Islet of Langerhans (tissue), 1 donor: ENCODE results near the gene FAM25C.
"Not testable (repeated sequence)": the region's sequence is repeated elsewhere in the genome, so short reads cannot be mapped to it uniquely, and the experiment has no call there.

Experiments used
- FAIRE-seq: peaks from one replicate; lab custom pipeline; 2011; peaks lifted over from hg19 to GRCh38; lab: Jason Lieb, UNC

The FAM25C gene

GRCh38 chr10:47999691-48000090, at the start of gene FAM25C:
TSS of gene FAM25C (minus strand) at chr10:47999791. CDS start at chr10:47999765, 26 bp downstream.
- FAIRE-seq, result not testable (repeated sequence)

DNA sequence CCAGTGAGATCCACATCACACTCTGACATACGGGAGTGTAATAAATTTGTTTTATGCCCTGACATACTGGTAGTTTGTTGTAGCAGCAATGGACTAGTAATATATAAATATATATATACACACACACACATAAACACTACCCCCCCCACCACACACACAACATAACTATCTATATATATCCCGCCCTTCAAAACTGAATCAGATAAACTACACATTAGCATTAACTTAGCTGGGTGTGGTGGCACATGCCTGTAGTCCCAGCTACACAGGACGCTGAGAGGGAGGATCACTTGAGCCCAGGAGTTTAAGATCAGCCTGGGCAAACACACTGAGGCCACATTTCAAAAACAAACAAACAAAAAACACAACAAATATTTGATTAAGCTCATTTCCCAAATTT, 45.0 kb upstream of the FAM25C start:
- not testable (repeated sequence) for FAIRE-seq

DNA sequence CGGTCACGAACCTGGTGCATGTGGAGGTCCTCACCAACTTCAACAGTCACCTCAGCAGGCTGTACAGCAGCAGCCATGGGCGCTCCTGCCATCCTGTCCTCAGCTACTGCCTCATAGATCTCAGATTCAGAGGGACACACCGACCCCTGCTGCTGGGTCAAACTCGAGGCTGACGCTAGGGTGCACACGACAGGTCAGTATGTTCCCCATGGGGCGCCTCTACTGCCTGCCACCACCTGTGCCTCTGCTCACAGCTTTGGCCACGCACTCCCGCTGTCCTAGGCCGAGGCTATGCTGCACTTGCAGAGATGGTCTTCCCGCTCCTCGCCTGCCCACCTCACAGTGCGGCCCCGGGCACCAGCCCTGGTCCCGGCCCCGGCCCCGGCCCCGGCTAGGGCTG, 31.8 kb upstream of the FAM25C start:
- FAIRE-seq, result not testable (repeated sequence)

GRCh38 chr10:48002306-48002705, 2.7 kb upstream of the FAM25C start:
- not testable (repeated sequence) for FAIRE-seq

- not testable (repeated sequence) for FAIRE-seq
Measured at GRCh38 chr10:47994045-47994444, 5.5 kb downstream of the FAM25C start.

DNA sequence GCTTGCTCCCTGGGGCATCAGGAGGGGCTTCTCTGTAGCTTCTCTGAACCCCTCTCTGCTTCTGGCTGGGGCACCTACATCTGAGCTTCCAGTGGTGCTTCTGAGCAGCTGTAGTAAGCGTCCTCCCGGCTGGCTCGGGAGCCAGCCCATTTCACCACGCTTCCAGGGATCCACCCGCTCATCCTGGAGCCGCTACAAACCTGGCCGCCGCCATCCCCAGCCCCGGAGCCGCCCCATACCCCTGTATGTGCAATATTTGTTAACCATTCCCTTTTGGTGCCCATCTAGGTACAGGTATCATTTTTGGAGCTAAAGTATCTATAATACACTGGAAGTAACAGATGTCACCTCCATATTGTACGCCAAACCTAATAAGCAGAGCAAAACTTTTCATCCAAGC, 7.0 kb downstream of the FAM25C start:
- FAIRE-seq, result not testable (repeated sequence)

DNA sequence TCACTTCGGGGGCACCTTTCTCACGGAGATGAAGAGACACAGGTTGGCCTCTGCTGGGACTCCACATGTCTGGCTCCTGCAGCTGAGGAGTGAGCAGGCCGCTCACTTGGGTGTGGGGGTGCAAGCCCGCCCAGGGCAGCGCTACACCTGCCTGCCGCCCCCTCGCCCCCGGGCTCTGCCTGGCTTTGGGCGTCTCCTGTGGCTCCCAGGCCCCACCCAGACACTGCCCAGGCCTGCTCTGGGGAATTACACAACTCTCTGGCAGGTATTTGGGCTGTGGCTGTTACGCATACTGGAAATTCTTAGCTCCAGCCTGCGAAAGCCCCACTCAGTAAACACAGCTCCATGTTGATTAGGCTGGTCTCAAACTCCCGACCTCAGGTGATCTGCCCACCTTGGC, 7.9 kb downstream of the FAM25C start:
- FAIRE-seq, result not testable (repeated sequence)

- FAIRE-seq, result not testable (repeated sequence)
Measured at GRCh38 chr10:47990097-47990496, 9.5 kb downstream of the FAM25C start.

GRCh38 chr10:47989542-47989950, 10.0 kb downstream of the FAM25C start:
- FAIRE-seq, result not testable (repeated sequence)

GRCh38 chr10:47988718-47989541, 10.7 kb downstream of the FAM25C start:
- FAIRE-seq, result not testable (repeated sequence)

DNA sequence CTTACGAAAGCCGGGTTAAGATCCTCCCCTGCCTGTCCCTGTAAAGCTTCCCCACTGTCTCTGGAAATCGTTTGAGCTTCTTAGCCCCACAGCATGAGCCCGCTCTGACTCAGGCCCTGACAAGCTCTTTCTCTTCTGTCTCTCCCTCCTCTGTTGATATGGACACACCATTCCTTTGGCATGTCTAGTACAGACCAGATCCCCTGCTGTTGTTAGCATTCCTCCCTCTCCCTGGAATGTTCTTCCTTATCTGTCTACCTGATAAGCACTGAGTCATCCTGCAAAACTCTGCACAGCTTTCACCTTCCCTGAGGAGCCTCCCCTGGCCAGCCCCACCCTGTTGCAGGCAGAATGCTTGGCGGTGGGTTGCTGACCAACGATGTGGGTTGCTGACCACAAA, 11.6 kb downstream of the FAM25C start:
- not testable (repeated sequence) for FAIRE-seq

DNA sequence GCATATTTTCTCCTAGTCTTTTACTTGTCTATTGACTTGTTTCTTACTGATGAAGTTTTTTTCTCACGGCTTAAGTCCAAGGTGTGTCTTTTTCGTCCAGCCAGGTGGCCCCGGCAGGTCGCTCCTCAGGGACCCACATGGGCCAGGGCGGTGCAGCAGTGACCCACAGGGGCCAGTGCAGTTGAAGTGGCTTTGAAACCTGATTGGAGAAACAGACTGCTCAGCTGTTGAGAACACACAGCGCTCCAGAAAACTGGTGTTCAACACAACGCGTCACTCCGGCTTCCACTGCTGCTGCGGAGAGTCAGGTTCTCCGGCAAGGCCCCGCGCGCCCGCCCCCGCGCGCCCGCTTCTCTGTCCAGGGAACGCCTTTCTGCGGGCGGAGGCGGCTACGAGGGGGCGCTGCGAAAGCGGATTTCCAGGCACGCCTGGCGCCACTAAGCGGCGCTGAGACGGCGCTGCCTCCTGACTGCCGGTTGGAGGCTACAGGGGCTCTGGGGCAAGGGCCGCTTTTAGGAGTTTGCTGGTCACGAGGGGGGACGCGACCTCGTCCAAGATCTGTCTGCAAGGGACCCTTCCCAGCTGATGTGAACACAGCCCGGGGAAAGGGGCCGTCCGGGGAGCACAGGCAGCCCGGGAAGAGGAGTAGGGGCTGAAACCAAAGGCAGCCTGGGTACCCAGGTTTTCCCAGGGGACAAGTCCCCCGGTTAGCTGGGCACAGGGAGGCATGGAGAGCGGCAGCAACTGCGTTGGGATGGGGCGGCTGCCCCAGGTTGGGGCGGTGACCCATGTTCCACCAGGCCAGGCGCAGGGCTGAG, 13.0 kb downstream of the FAM25C start:
- not testable (repeated sequence) for FAIRE-seq

DNA sequence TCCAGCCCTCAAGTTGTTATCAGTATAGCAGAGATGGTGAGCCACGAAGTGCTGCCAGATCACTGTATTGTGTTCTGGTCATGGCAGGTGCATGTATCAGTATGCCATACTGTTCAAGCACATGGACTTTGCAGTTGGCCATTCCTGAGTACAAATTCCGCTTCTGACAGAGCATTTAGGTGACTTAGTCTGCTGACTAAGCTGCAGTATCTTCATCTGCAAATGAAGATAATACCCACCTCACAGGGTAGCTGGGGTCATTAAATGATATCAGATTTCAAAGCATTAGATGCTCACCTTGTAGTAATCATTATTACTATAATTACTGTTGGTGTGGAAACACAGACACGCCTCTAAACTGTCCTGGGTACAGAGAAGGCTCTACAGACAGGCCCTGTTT, 24.2 kb downstream of the FAM25C start:
- not testable (repeated sequence) for FAIRE-seq

GRCh38 chr10:47973131-47973530, 26.5 kb downstream of the FAM25C start:
- FAIRE-seq, result not testable (repeated sequence)

- FAIRE-seq, result not testable (repeated sequence)
Measured at GRCh38 chr10:47972077-47972476, 27.5 kb downstream of the FAM25C start.

DNA sequence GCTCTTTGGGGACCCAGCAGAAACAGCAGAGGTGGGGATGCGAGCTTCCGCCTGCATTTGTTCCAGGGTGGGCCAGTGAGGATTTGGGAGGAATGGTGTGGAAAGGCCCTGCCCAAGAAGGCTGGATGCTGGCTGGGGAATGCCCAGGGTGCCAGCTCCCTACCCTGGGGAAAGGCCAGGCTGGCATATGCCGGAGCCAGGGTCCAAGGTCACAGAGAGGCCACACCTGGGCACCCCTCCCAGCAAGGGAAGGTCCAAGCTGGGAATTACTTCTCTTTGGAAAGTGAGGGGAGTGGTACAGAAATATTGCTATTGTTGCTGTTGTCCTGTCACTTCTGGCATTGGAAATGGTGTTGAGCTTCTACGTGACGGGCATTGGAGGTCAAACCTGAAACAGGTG, 28.0 kb downstream of the FAM25C start:
- FAIRE-seq, result not testable (repeated sequence)

GRCh38 chr10:47970047-47970446, 29.5 kb downstream of the FAM25C start:
- FAIRE-seq, result not testable (repeated sequence)

- FAIRE-seq, result not testable (repeated sequence)
Measured at GRCh38 chr10:47968988-47969387, 30.6 kb downstream of the FAM25C start.

DNA sequence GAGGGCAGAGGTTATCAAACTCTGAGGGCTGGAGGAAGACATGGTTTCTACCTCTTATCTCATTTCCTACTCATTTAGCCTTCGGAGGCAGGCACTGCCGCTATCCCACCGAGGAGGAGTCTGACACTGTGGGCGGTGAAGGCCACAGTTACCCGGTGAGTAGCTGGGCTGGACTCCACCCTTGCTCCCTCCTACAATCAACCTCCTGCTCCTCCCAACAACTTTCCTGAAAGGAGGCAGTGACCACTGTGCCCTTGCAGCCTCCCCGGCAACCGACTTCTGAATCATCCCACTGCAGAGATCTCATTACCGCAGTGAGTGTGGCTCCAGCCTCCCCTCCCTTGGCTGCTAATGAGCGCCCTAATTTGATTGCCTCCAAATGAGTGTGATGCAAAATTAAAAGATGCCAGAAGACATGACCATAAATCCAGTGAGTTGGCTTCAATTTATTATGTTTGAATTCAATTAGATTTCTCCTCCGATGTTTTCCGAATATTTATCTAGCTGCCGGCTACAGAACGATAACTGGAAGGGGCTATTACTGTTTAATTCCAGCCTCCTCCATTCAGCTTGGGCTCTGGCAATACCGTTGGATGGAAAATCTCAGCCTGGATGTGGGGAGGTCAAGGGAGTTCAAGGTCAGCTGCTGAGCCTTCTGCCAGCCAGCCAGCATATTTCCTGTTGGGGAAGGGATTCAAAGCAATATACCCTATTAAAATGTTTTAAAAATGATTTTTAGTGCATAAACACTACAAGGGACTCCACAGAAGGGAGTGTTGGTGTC, 35.1 kb downstream of the FAM25C start:
- not testable (repeated sequence) for FAIRE-seq

DNA sequence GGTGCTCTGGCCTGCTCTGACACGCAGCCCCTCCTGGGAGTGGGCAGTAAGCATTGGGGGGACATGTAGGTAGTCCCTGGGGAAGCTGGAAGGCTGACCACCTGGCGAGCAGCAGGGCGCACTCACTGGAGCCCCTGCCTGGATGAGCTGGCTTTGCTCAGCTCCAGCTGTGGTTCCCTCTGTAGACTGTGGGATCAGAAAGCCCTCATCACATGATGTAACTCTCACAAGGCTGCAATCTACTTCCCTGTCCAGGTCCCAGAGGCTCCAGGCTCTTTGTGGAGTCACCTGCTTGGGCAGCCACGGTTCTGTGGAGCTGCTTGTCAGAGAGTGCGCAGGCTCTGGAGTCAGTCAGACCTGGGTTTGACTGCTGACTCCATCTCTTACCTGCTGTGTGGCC, 36.8 kb downstream of the FAM25C start:
- not testable (repeated sequence) for FAIRE-seq

DNA sequence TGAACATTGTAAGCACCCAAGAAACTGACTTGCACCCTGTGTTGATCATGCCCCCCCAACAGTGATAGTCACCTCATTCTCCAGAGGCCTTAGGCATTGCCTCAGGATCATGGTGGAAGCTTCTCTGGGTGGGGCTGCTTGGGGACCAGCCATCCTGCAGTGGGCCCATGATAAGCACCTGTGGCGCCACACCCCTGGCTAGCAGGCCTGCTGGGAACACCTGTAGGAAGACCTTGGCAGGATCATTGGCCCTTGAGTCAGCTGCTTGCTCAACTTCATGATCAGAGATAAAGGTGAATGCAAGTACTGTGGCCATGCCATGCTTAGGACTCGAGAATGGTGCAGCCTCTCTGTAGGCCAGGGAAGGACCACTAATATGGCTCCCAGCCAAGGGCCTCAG, 38.9 kb downstream of the FAM25C start:
- FAIRE-seq, result not testable (repeated sequence)

- not testable (repeated sequence) for FAIRE-seq
Measured at GRCh38 chr10:47959677-47960076, 39.9 kb downstream of the FAM25C start.
